ENCODE data around the gene AHSG.
"Not testable (repeated sequence)": the region's sequence is repeated elsewhere in the genome, so short reads cannot be mapped to it uniquely, and the experiment has no call there.

Gene AHSG

DNA sequence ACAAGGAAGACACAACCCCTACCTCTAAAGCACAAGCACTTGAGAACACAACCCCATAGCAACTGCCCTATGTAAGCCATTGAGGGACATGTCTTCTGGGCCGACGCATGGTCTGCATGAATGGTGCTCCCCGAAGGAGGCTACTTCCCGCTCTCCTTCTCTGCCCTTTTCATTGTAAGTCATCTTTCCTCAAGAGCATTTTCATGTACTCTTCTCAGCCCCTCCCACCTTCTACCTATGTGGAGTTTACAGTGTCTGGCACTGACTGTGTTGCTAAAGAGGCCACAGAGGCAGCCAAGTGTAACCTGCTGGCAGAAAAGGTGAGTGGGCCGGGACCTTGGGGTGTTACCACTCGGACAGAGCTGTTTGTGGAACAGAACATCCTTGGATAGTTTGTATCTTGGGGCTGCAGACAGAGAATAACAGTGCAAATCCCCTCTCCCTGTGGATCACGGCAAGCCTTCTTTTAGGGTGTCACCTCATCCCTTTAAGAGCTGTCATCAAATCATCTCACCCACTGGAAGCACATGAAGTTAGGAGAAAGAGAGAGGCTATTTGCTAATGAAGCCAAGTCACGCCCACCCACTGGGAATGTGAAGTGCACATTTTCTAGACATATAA lies 5.6 kb downstream of the AHSG start:
- DNase-seq, result no peak

DNA sequence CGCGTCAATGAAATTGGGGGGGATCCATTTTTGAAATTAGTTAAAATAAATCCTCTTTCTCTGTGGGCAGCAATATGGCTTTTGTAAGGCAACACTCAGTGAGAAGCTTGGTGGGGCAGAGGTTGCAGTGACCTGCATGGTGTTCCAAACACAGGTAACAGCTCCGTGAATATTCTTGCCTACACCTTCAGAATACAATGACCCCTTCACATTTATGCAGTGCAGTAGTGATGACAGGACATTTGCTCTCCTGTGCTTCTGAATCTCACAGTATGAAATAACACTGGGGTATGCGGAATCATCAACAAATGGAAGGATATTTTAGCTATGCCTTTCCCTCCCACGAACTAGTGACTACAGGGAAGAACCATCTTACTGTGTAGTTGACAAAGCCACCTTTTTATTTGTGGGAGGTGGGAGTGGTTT lies 6.9 kb downstream of the AHSG start:
- no peak for DNase-seq

DNA sequence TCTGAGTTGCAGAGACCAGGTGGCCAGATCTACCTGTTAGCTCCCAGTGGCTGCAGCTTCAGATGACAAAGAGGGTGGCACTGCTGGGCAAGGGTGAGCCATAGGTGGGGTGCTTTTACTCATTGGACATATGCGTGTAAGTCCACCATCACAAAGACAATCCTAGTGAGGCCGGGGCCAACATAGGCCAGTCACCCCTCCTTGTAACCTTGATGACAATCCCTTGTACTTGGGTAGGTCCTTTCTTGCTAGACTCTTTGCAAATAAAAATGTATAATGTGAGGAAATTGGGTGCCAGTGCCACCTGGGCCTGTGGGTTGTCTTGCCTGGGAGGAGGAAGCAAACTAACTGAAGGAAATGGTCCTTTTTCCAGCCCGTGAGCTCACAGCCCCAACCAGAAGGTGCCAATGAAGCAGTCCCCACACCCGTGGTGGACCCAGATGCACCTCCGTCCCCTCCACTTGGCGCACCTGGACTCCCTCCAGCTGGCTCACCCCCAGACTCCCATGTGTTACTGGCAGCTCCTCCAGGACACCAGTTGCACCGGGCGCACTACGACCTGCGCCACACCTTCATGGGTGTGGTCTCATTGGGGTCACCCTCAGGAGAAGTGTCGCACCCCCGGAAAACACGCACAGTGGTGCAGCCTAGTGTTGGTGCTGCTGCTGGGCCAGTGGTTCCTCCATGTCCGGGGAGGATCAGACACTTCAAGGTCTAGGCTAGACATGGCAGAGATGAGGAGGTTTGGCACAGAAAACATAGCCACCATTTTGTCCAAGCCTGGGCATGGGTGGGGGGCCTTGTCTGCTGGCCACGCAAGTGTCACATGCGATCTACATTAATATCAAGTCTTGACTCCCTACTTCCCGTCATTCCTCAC lies 7.6 kb downstream of the AHSG start:
- no peak for DNase-seq

DNA sequence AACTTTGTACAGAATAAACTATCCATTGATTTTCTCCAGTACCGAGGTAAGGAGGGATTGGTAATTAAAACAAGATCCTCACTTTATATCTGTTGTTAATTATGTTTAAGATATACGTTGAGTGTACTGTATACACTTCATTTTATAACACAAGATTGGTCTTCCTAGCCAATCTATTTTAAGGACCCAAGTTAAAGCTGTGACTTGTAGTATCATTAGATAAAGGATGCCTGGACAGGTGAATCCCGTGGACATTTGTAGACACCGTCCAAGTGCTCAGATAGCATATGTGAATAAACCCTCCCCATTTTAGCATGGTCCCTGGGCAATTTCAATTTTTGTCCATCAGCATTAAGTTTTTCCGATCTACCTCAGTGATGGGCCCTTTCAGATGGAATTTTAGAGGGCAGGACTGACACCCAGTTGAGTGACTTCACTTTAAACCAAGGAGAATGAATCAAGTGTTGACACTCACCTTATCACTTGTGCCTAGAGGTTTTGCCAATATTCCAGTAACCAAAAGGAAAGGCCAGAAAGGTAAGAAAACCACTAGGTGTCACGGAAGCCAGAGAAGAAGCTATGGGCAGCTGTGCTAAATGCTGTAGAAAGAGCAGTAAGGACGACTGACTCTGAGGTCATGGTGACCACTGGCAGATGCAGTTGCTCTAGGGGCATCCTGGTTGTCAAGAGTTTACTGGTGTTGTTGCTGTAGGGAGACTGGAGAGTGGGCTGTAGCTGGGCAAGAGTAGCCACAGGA lies 9.2 kb downstream of the AHSG start:
- no peak for DNase-seq

DNA sequence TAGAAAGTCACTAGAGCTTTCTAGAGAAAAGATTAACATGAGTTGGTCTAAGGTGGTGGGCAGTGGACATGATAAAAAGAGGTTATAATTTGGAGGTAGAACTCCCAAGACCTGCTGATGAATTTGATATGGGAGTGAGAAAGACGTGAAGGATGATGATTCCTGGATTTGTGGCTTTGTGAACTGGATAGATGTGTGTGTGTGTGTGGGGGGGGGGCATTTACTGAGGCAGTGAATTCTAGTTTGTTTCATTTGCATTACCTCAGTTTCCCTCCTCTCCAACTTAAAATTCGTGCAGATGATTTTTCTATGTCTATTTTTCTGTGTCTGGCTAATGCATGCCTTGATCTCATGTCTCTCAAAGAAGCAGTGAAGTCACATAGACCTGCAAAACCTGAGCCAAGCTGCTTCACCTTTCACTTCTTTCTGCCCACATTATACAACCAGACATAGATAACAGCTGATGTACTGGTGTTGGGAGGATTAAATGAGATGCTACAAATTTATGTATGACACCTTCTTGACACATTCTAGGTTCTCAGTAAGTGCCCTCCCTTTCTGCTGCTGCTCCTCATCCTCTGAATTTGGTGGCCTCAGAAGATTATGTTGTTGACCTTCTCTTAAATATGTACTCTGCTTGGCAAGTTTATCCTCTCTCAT lies 9.9 kb downstream of the AHSG start:
- no peak for DNase-seq

DNA sequence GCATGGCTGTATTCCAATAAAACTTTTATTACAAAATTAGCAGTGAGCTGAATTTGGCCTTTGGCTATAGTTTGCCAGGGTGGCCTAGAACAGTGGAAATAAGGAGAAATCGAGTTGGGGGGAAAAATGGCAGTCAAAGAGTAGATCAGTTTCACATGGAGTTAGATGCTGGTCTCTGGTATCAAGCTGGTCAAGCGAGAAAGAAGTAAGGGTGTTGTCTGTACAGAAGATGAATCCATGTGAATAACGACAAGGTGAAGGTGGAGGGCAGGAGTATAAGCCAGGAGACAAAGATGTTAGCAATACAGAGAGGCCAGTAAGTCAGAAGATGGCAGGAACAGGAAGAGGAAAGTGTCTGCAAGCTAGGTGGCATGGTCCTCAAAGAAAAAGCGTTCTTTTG lies 11.7 kb downstream of the AHSG start:
- no peak for DNase-seq

DNA sequence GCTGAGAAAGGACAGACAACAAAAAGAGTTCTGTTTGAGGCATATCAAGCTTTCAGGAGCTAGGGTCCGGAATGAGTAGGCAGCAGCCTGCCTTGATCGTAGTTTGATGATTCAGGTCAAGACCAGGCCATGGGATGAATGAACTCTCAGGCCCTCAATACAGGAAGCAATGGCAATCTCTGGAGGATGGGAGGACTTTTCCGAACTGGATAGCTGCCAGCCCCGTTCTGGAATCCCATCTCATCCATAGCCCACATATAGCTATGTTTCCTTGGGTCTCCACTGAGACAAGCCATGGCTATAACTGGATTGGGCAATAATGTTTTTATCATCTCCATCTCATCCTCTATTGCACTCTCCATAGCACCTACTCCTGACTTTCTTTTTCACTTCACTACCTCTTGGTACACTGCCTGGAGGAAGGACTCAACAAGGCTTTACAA lies 12.8 kb downstream of the AHSG start:
- DNase-seq, result no peak

DNA sequence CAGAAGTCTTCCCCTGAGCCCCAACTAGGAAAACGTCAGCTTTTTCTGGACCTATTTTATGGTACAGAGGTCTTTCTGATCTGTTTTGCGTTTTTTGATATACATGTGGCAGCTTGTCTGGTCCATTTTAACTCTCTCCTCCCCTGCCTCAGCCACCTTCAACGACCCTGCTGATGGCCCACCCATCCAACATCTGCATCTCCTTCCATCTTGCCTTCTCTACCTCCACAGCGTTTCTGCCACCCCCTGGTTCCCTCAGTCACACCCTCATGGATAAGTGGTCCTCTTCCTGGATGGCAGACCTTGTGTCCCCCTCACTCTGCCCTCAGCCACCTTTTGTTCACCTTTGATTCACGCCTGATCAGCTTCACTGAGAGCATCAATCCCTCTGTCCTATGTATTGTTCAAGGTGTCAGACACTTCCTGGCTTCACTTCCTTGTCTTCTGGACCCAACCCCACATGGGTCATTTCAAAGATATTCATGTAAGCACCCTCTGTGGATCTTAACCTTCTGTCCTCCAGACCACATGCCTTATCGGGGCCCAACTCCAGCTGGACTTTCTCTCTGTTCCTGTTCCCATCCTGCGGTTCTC lies 13.5 kb downstream of the AHSG start:
- DNase-seq, result no peak

DNA sequence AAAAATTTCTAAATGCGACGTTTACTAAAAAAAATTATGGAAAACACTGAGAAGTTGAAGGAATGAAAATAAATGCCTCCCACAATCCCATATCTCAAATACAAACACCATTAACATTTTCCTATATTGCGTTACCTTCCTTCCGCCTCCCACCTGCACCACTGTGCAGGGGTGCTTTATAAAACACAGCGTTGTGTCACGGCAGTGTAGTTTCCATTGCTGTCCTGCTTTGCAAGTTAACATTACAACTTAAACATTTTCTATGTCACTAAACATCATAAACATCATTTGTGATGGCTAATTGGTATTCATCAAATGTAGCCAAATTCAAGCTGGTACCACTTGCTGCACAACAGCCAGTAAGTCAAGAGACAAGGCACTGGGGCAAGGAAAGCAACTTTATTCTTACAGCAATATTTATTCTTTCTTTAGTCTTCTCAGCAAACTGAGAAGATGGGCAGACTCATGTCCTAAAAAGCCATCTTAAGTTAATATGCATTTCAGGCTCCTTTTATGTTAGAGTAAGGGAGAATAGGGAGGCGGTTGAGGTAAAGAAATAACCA lies 15.1 kb downstream of the AHSG start:
- DNase-seq, result no peak

DNA sequence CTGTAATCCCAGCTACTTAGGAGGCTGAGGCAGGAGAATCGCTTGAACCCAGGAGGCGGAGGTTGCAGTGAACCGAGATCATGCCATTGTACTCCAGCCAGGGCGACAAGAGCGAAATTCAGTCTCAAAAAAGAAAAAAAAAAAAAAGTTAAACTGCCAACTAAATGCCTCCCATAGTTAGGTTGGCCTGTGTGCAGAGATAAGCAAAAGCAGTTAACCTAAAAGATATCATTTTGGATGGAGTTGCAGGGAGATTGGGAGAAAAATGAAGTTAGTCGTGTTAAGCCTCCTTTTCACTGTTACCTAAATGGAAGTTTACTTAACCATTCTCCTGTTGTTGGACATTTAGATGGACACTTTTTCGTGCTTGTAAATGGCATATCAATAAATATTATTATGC lies 15.9 kb downstream of the AHSG start:
- DNase-seq, result no peak

DNA sequence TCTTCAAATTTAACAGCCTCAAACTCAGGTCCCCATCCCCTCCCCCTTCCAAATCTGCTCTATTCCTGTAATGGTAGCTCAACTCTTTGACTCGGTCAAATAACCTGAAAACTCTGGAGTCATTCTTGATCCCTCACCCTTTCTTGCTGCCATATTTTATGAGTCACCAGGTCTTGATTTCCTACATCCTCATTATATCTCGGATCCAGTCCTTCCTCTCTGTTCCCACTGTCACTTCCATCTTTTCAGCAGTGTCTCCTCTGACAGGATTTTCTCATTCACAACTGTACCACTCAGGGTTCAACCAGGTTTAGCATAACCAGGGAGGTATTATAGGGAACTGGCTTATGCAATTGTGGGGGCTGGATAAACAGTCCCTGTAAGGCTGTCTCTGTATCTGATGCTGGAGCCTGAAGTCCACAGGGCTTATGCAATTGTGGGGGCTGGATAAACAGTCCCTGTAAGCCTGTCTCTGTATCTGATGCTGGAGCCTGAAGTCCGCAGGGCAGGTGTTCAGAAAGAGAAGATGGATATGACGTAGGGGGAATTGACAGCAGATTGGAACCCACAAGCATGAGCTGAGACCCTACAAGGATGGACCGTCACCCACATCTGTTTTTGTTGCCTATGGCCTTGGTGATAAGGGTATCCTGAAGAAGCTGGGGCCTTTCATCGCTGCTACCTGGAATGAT lies 18.2 kb downstream of the AHSG start:
- DNase-seq, result no peak

DNA sequence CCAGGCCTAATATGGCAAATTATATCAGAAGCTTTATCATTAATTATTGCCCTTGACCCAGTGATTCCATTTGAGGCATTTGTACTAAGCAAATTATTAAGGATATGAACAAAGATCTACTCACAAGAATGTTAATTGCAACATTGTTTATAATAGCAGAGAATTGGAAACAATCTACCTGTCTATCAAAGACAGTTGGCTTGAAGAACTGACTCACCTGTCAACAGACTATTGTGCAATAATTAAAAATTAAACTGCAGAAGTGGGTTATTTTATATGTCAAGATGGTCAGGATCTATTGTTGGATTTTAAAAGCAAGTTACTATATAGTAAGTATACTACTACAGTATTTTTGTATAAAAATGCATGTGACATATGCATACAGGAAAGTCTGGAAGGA lies 20.6 kb downstream of the AHSG start:
- DNase-seq, result no peak

DNA sequence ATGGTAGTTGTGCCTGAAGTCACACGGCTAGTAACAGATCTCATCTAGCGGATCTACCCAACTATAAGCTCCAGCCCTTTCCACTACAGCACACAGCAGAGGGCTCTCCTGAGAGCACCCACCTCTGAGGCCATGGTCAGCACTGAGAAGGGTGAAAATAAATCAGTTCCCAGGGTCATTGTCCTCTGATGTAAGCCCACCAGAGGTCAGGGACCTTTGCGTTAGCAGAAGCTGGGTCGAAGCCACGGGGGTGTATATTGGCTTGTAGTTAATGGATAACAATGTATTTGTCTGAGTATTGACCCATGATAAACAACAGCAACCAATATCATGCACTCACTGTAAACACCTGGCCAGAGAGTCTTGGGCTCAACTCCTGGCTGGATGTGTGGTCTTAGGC lies 21.3 kb downstream of the AHSG start:
- DNase-seq, result not testable (repeated sequence)

DNA sequence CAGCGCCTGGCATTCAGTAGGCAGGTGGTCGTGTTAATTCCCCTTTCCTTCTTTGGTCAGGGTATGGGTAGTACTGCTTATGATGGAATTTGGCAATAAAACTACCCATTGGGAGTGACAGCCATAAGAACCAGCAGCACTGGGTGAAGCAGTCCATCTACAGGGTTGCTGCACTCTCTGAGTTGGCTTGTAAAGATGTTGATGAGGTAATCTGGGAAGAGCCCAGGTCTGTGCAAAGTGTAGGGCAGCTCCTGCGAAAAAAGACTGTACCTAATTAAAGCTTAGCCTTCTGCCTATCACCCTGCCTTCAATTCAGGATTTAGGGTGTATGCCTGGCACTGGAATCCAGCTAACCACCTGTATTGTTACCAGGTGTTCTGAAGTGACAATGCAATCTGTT lies 22.7 kb downstream of the AHSG start:
- no peak for DNase-seq

DNA sequence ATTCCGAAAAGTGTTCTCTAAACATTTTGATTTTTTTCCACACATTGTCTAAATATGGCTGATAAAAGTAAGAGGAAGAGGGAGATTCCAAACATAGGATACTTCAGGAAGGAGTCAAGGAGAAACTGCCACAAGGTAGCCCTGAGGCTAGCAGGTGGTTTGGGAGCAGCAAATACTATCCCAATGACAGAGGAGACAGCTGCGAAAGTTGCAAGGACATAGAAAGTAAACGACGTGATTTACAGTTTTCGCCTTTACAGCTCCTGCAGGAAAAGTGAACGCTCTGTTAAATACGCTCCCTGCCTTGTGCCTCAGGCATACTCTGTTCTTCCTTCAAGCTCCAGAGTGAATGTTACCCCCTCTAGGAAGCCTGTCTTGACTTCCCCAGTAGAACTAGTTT lies 23.7 kb downstream of the AHSG start:
- DNase-seq, result no peak

DNA sequence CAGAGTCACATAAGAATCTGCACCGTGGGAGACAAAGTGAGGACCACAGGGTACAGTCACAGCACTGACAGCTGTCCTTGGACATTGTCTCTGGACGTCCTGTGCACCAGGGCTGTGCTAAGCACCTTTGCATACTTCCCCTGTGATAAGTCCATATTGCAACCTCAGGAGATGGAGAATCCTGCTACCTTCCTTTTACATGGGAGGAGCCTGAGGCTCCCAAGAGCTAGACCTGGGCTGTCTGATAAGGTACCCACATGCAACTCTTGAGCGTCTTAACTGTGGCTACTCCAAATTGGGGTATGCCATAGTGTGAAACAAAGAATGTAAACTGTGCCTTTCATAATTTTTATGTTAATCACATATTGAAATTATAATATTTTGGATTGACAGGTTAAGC lies 24.8 kb downstream of the AHSG start:
- DNase-seq, result no peak

DNA sequence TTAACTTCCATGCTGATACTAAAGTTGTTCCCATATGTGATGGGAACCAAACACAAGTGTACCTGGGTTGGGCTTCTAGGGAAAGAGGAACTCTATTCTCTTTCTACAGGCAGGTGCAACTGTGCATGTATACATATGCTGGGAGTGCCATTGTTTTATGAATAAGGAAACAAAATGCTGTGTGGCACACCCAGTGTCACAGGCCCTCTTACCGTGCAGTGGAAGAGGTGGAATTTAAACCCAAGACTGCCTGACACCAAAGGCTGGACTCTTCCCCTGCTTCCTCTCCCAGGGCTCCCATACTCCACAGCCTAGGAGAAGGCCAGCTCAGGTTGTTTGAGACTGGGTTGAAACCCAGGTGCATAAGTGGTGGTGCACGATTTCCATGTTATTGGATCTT lies 25.4 kb downstream of the AHSG start:
- no peak for DNase-seq

DNA sequence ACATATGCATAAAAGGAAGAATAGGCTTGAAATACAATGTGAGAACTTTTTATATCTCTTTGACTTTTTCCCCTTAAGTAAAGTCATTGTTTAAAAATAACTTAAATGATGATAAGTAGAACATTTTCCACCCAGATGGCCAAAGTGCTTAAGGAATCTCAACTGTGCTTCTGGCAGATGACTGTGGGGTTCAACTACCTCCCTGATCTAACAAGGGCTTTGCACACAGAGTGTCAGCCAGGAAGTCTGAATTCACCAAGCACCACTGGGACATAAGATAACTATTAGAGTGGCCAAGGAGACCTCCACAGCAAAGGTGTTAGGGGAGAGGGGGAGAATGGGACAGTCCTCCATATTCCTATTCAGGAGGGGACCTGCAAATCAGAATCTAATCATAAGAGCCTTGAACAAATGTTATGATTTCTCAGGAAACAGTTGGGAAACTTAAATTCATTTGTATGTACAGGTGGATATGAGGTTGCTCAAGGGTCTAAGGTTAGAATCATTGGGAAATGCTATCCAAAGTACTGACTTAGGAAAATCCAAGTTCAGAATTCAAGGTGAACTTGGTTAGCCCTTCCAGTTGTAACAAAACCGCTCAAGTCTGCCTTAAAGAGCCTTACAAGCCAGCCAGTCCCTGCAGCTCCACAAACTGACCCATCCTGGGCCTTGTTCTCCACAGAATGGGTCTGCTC lies 27.1 kb downstream of the AHSG start, which contains the start of gene FETUB:
Gene FETUB, plus strand, starts transcription at position 622 of the 695 bp plus-strand sequence. Its CDS starts 62 bp downstream, at position 684.
- no peak for DNase-seq

DNA sequence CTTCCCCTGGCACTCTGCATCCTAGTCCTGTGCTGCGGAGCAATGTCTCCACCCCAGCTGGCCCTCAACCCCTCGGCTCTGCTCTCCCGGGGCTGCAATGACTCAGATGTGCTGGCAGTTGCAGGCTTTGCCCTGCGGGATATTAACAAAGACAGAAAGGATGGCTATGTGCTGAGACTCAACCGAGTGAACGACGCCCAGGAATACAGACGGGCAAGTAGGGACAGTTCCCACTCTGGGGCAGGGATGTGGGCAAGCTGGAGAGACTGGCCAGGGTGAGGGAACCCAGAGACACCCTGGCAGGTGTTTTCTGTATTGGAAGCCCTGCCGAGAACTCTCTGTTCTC lies 27.6 kb downstream of the AHSG start:
- no peak for DNase-seq

DNA sequence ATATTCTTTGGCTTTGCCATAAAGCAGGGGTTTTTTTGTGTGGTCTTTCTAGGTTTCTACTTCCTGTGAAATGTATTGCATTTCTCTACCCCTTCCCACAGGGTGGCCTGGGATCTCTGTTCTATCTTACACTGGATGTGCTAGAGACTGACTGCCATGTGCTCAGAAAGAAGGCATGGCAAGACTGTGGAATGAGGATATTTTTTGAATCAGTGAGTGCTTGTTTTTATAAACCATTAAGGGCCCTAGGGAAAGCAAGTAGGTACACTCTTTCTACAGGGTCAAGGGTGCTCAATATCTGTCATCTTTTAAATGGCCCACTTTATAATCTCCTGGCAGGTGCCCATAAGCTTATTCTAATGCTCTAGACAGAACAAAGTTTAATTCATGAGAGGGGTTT lies 28.1 kb downstream of the AHSG start:
- DNase-seq, result no peak

DNA sequence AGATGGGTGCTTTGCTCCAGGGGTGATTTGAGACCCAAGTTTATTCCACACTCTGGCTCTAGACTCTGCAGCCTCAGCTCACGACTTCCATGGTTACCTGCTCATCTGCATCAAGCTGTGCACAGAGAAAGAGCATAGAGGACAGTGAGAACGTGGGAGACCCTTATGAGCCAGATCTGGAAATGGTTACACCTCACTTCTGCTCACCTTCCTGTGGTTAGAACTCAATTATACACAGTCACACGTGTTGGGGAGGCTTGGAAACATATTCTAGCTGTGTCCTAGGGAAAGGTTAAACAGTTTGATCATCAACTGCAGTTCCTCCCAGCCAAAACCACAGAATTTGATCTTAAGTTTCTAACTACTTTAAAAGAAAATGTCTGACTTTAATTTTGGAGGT lies 29.2 kb downstream of the AHSG start:
- DNase-seq, result no peak
